ENCODE data around the gene TMEM88. TPM values are rescaled to one million over a fixed set of nuclear protein-coding genes. Genes with fewer than 3 reads are reported as not detected.

Gene TMEM88
- total and polyA plus RNA-seq, 2 of the 13 experiments (the other 11 are each of a cell fraction or from before 2014, with no cell fraction given): 0.31 to 0.66 TPM

DNA sequence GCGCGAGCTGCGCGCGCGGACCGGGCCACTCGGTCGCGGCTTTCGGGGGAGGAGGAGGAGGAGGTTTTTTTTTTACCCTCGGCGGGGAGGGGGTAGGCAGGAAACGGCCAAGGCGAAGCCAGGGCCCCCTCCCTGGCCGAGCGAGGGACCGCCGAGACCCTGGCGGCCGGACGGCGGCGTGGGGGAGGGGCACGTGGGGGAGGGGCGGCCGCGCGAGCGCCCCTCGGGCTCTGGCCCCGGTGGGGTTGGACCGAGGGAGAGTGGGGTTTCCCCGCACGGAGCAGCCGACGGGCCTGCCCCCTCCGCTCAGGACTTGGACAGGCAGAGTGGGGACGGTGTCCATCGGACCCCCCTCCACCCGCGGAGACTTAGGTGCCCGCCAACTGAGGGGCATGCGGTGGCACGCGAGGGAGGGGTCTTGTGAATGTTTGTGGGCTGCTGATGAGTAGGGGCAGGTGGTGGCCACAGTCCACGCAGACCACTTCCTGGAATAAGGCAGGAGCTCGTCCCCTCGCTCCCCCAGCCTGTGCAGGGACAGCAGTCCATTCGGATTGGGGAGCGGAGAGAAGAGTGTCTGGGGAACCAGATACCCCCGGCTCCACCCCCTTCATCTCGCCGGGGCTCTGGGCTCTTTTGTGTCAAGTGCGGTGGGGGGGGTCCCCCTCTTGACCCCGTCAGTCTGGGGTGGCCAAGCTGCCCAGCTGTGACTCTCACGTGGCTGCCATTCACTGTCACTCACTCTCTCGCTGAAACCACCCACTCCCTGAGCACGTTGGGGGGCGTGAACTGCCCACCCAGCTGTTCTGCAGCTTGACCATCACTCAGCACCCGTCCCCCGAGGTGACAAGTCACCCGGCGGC is 30.7 kb downstream of the TMEM88 start (continued):
- TF ChIP-seq JUND (CRISPR knock-in tag; IDR thresholded peaks at IDR 0.05): no peak
- TF ChIP-seq ZNF530 (CRISPR knock-in tag; IDR thresholded peaks at IDR 0.05; ENCODE audit: low read depth): 0 out of 2 replicates have a peak, but pooled peaks have one; percentile 45
- TF ChIP-seq HDAC1 (CRISPR knock-in tag; IDR thresholded peaks at IDR 0.05): peak; percentile 18; the same call in 1 of the 2 replicates
- TF ChIP-seq, protein P1, sequence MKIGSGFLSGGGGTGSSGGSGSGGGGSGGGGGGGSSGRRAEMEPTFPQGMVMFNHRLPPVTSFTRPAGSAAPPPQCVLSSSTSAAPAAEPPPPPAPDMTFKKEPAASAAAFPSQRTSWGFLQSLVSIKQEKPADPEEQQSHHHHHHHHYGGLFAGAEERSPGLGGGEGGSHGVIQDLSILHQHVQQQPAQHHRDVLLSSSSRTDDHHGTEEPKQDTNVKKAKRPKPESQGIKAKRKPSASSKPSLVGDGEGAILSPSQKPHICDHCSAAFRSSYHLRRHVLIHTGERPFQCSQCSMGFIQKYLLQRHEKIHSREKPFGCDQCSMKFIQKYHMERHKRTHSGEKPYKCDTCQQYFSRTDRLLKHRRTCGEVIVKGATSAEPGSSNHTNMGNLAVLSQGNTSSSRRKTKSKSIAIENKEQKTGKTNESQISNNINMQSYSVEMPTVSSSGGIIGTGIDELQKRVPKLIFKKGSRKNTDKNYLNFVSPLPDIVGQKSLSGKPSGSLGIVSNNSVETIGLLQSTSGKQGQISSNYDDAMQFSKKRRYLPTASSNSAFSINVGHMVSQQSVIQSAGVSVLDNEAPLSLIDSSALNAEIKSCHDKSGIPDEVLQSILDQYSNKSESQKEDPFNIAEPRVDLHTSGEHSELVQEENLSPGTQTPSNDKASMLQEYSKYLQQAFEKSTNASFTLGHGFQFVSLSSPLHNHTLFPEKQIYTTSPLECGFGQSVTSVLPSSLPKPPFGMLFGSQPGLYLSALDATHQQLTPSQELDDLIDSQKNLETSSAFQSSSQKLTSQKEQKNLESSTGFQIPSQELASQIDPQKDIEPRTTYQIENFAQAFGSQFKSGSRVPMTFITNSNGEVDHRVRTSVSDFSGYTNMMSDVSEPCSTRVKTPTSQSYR (CRISPR knock-in tag; IDR thresholded peaks at IDR 0.05; ENCODE audit: borderline replicate concordance): peak; percentile 82; the same call in 1 of the 2 replicates
- no peak for TF ChIP-seq IKZF4 (CRISPR knock-in tag; IDR thresholded peaks at IDR 0.05; ENCODE audit: borderline replicate concordance, low read depth, not compliant biosample characterization)
- TF ChIP-seq, protein P2, sequence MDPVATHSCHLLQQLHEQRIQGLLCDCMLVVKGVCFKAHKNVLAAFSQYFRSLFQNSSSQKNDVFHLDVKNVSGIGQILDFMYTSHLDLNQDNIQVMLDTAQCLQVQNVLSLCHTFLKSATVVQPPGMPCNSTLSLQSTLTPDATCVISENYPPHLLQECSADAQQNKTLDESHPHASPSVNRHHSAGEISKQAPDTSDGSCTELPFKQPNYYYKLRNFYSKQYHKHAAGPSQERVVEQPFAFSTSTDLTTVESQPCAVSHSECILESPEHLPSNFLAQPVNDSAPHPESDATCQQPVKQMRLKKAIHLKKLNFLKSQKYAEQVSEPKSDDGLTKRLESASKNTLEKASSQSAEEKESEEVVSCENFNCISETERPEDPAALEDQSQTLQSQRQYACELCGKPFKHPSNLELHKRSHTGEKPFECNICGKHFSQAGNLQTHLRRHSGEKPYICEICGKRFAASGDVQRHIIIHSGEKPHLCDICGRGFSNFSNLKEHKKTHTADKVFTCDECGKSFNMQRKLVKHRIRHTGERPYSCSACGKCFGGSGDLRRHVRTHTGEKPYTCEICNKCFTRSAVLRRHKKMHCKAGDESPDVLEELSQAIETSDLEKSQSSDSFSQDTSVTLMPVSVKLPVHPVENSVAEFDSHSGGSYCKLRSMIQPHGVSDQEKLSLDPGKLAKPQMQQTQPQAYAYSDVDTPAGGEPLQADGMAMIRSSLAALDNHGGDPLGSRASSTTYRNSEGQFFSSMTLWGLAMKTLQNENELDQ (CRISPR knock-in tag; IDR thresholded peaks at IDR 0.05; ENCODE audit: borderline replicate concordance): no peak
- TF ChIP-seq SALL1 (CRISPR knock-in tag; IDR thresholded peaks at IDR 0.05): peak; percentile 17; the same call in 1 of the 2 replicates
- TF ChIP-seq, protein P3, sequence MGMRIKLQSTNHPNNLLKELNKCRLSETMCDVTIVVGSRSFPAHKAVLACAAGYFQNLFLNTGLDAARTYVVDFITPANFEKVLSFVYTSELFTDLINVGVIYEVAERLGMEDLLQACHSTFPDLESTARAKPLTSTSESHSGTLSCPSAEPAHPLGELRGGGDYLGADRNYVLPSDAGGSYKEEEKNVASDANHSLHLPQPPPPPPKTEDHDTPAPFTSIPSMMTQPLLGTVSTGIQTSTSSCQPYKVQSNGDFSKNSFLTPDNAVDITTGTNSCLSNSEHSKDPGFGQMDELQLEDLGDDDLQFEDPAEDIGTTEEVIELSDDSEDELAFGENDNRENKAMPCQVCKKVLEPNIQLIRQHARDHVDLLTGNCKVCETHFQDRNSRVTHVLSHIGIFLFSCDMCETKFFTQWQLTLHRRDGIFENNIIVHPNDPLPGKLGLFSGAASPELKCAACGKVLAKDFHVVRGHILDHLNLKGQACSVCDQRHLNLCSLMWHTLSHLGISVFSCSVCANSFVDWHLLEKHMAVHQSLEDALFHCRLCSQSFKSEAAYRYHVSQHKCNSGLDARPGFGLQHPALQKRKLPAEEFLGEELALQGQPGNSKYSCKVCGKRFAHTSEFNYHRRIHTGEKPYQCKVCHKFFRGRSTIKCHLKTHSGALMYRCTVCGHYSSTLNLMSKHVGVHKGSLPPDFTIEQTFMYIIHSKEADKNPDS (CRISPR knock-in tag; IDR thresholded peaks at IDR 0.05): no peak
- TF ChIP-seq NFYB (CRISPR knock-in tag; IDR thresholded peaks at IDR 0.05): no peak
- no peak for TF ChIP-seq HOXA9 (CRISPR knock-in tag; IDR thresholded peaks at IDR 0.05; ENCODE audit: borderline replicate concordance)
- TF ChIP-seq, protein P4, sequence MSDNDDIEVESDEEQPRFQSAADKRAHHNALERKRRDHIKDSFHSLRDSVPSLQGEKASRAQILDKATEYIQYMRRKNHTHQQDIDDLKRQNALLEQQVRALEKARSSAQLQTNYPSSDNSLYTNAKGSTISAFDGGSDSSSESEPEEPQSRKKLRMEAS (IDR thresholded peaks at IDR 0.05): 0 out of 2 replicates have a peak, but pooled peaks have one; percentile 6
- TF ChIP-seq, protein P5, sequence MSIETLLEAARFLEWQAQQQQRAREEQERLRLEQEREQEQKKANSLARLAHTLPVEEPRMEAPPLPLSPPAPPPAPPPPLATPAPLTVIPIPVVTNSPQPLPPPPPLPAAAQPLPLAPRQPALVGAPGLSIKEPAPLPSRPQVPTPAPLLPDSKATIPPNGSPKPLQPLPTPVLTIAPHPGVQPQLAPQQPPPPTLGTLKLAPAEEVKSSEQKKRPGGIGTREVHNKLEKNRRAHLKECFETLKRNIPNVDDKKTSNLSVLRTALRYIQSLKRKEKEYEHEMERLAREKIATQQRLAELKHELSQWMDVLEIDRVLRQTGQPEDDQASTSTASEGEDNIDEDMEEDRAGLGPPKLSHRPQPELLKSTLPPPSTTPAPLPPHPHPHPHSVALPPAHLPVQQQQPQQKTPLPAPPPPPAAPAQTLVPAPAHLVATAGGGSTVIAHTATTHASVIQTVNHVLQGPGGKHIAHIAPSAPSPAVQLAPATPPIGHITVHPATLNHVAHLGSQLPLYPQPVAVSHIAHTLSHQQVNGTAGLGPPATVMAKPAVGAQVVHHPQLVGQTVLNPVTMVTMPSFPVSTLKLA (IDR thresholded peaks at IDR 0.05): no peak
- no peak for TF ChIP-seq ZNF296 (CRISPR knock-in tag; conservative IDR thresholded peaks at IDR 0.05)
- no peak for TF ChIP-seq ZNF160 (CRISPR knock-in tag; IDR thresholded peaks at IDR 0.05)
- TF ChIP-seq ZNF263 (CRISPR knock-in tag; IDR thresholded peaks at IDR 0.05): peak; percentile 50; the same call in 1 of the 2 replicates
- no peak for TF ChIP-seq PCBP2 (optimal IDR thresholded peaks at IDR 0.05; ENCODE audit: low read depth, low read length, poor library complexity, severe bottlenecking)
- TF ChIP-seq CENPX (CRISPR knock-in tag; IDR thresholded peaks at IDR 0.05): no peak
- TF ChIP-seq ATAD3A (CRISPR knock-in tag; IDR thresholded peaks at IDR 0.05): no peak
- TF ChIP-seq, protein P6, sequence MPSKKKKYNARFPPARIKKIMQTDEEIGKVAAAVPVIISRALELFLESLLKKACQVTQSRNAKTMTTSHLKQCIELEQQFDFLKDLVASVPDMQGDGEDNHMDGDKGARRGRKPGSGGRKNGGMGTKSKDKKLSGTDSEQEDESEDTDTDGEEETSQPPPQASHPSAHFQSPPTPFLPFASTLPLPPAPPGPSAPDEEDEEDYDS (CRISPR knock-in tag; IDR thresholded peaks at IDR 0.05): no peak

All from HepG2 (cell line).